ENCODE results near the gene MCM9. TPM values are rescaled to one million over a fixed set of nuclear protein-coding genes. Genes with fewer than 3 reads are reported as not detected.
A peak's percentile ranks its signal among the peaks of the same experiment; 100 is the strongest.

The MCM9 gene
- polyA plus RNA-seq, 3 donors: 9.4 to 11.9 (median 9.8) TPM

DNA sequence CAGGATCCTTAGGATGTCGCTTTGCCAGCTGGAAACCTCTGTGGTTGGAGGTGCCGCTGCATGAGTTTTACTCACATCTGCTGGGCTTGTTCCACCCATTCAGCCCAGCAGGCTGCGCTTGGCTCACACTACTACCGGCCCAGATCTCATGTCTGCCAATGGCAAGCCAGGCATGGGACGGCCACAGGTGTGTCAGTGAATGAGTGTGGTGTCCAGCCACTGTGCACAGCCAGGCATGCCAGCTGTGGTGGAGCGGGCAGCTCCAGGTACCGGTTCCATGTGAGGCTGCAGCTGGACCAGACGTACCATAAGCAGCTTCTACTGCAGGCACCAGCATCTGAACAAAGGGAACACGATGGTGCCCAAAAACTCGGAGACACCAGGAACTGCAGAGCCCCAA is 74.1 kb downstream of the MCM9 start:
- Mint-ChIP-seq H3K36me3 (peaks cover 11 to 23% of the 10 kb centered on the region in 2 donors), H3K4me1 (peaks cover 41% of the 10 kb centered on the region)
- intact Hi-C loops (cut with micrococcal nuclease): no loop called here

DNA sequence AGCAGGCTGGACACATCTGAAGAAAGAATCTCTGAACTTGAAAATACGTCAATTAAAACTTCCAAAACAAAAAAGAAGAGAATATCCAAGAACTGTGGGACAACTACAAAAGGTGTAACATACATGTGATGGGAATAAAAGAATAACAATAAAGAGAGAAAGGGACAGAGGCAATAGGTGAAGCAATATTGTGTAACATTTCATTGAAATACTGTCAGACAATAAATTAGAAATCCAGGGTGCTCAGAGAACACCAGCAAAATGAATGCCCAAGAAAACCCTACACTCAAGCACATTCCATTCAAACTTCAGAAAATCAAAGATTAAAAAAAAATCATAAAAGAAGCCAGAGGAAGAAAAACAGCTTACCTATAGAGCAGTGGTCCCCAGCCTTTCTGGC is 74.6 kb downstream of the MCM9 start:
- H3K9me3 Mint-ChIP-seq: peaks cover 0 to 5% (median 2%) of the 10 kb centered on the region in 7 donors
- no peak for DNase-seq
- TF ChIP-seq, protein P1, sequence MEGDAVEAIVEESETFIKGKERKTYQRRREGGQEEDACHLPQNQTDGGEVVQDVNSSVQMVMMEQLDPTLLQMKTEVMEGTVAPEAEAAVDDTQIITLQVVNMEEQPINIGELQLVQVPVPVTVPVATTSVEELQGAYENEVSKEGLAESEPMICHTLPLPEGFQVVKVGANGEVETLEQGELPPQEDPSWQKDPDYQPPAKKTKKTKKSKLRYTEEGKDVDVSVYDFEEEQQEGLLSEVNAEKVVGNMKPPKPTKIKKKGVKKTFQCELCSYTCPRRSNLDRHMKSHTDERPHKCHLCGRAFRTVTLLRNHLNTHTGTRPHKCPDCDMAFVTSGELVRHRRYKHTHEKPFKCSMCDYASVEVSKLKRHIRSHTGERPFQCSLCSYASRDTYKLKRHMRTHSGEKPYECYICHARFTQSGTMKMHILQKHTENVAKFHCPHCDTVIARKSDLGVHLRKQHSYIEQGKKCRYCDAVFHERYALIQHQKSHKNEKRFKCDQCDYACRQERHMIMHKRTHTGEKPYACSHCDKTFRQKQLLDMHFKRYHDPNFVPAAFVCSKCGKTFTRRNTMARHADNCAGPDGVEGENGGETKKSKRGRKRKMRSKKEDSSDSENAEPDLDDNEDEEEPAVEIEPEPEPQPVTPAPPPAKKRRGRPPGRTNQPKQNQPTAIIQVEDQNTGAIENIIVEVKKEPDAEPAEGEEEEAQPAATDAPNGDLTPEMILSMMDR (IDR thresholded peaks at IDR 0.05): no peak
- Histone ChIP-seq H3K79me2 (ENCODE audit: insufficient read depth, low read length) (peaks cover 62% of the 10 kb centered on the region), H3K27me3 (ENCODE audit: control insufficient read depth in 2 of 2, insufficient read depth in 2 of 2, low read length in 2 of 2) (no peaks in the 10 kb centered on the region), H3K4me3 (replicated peaks in 1 of 3; ENCODE audit: low read depth in 2 of 3, low read length in 3 of 3) (no peak overlapping the region), H2AFZ (ENCODE audit: insufficient read depth, low read depth, low read length, poor library complexity, severe bottlenecking) (no peak overlapping the region), H3K36me3 (replicated peaks in 1 of 2; ENCODE audit: control insufficient read depth in 1 of 2, insufficient read depth in 2 of 2, low read length in 2 of 2) (peaks cover 0 to 16% of the 10 kb centered on the region in 2 donors), H4K20me1 (ENCODE audit: insufficient read depth, low read length) (peaks cover 70% of the 10 kb centered on the region), H3K4me2 (replicated peaks; ENCODE audit: extremely low read depth, low read length, poor library complexity, severe bottlenecking) (no peak overlapping the region), H3K27ac (ENCODE audit: low read depth in 1 of 2, low read length in 2 of 2) (no peak overlapping the region), H3K9ac (ENCODE audit: insufficient read depth, low read length, poor library complexity, severe bottlenecking) (no peak overlapping the region), H3K4me1 (ENCODE audit: control insufficient read depth in 1 of 2, insufficient read depth in 2 of 2, low read length in 2 of 2) (peaks cover 11 to 15% of the 10 kb centered on the region in 2 donors), H3K9me3 (replicated peaks in 1 of 2; ENCODE audit: control insufficient read depth in 1 of 2, insufficient read depth in 1 of 2, low read length in 2 of 2) (peaks cover 0 to 11% of the 10 kb centered on the region in 2 donors)
- intact Hi-C loops (cut with micrococcal nuclease): no loop called here
- H3K36me3 Mint-ChIP-seq: peaks cover 15 to 23% of the 10 kb centered on the region in 2 donors
- peak overlapping the region in 2 of 7 donors; percentile 20 to 46 for H3K27ac Mint-ChIP-seq
- H3K27me3 Mint-ChIP-seq (ENCODE audit: low read depth in 3 of 3): no peaks in the 10 kb centered on the region
- no peak overlapping the region for H3K4me3 Mint-ChIP-seq
- peaks cover 39% of the 10 kb centered on the region for H3K4me1 Mint-ChIP-seq
- WGBS (ENCODE audit: insufficient coverage): no CpG with 5 or more reads among the region's 1 CpG

More for the DNA sequence above, 74.1 kb downstream of the MCM9 start:
- peaks cover 0 to 11% of the 10 kb centered on the region in 2 donors for H3K9me3 ChIP-seq (replicated peaks in 1 of 2; ENCODE audit: control insufficient read depth in 1 of 2, insufficient read depth in 1 of 2, low read length in 2 of 2)
- peaks cover 63% of the 10 kb centered on the region for H3K79me2 ChIP-seq (ENCODE audit: insufficient read depth, low read length)
- no peak overlapping the region for H3K9ac ChIP-seq (ENCODE audit: insufficient read depth, low read length, poor library complexity, severe bottlenecking)
- TF ChIP-seq, protein P1 (IDR thresholded peaks at IDR 0.05): no peak
- H4K20me1 ChIP-seq (ENCODE audit: insufficient read depth, low read length): peaks cover 73% of the 10 kb centered on the region
- Mint-ChIP-seq H3K27me3 (ENCODE audit: low read depth in 3 of 3) (no peaks in the 10 kb centered on the region), H3K4me3 (no peak overlapping the region), H3K27ac (peak overlapping the region in 3 of 7 donors; percentile 10 to 68 (median 20)), H3K9me3 (peaks cover 0 to 5% (median 2%) of the 10 kb centered on the region in 7 donors)
- DNase-seq: no peak
- H3K4me1 ChIP-seq (ENCODE audit: control insufficient read depth in 1 of 2, insufficient read depth in 2 of 2, low read length in 2 of 2): peaks cover 11 to 15% of the 10 kb centered on the region in 2 donors
- no peak overlapping the region for H2AFZ ChIP-seq (ENCODE audit: insufficient read depth, low read depth, low read length, poor library complexity, severe bottlenecking)
- H3K4me2 ChIP-seq (replicated peaks; ENCODE audit: extremely low read depth, low read length, poor library complexity, severe bottlenecking): no peak overlapping the region
- H3K36me3 ChIP-seq (replicated peaks in 1 of 2; ENCODE audit: control insufficient read depth in 1 of 2, insufficient read depth in 2 of 2, low read length in 2 of 2): peaks cover 0 to 13% of the 10 kb centered on the region in 2 donors
- WGBS (ENCODE audit: insufficient coverage): 97% methylated on average over 10 of the region's 10 CpGs
- no peak overlapping the region for H3K4me3 ChIP-seq (replicated peaks in 1 of 3; ENCODE audit: low read depth in 2 of 3, low read length in 3 of 3)
- H3K27ac ChIP-seq (ENCODE audit: low read depth in 1 of 2, low read length in 2 of 2): no peak overlapping the region
- H3K27me3 ChIP-seq (ENCODE audit: control insufficient read depth in 2 of 2, insufficient read depth in 2 of 2, low read length in 2 of 2): no peaks in the 10 kb centered on the region

Measured in CD14-positive monocyte (primary cell).